HTR-8/SVneo (cell line): ENCODE results near the gene PRR19.
A peak's percentile ranks its signal among the peaks of the same experiment; 100 is the strongest.

ENCODE experiments used
- DNase-seq: peaks from one replicate; pipeline ENCODE4 v3.0.0; 2011; ENCODE audit warnings: low spot score, mixed read lengths; ENCODE audit not compliant: insufficient read length
- FAIRE-seq: peaks from 2 replicates; lab custom pipeline; 2011; peaks lifted over from hg19 to GRCh38; lab: Jason Lieb, UNC

The PRR19 gene

GRCh38 chr19:42281827-42282762 lies 19.8 kb upstream of the PRR19 start:
- FAIRE-seq (peak; percentile 71), DNase-seq (no peak)

- DNase-seq: no peak
- FAIRE-seq: no peak
These were observed 19.1 kb upstream of the PRR19 start for GRCh38 chr19:42282819-42283187.

- FAIRE-seq: peak; percentile 97
- peak; percentile 90 for DNase-seq
These were observed 18.5 kb upstream of the PRR19 start for GRCh38 chr19:42283188-42284065.

GRCh38 chr19:42284066-42284501 lies 17.8 kb upstream of the PRR19 start:
- no peak for DNase-seq
- peak; percentile 68 for FAIRE-seq

GRCh38 chr19:42284591-42285341 lies 17.2 kb upstream of the PRR19 start:
- DNase-seq (no peak), FAIRE-seq (peak; percentile 72)

- FAIRE-seq: no peak
- no peak for DNase-seq
These were observed 16.4 kb upstream of the PRR19 start for GRCh38 chr19:42285541-42285941.

GRCh38 chr19:42285988-42286348 lies 16.0 kb upstream of the PRR19 start:
- FAIRE-seq (no peak), DNase-seq (no peak)

GRCh38 chr19:42286349-42287016 lies 15.4 kb upstream of the PRR19 start:
- DNase-seq (no peak), FAIRE-seq (no peak)

GRCh38 chr19:42287017-42287826 lies 14.7 kb upstream of the PRR19 start:
- no peak for DNase-seq
- no peak for FAIRE-seq

- FAIRE-seq (no peak), DNase-seq (no peak)
These were observed 14.2 kb upstream of the PRR19 start for GRCh38 chr19:42287827-42288107.

GRCh38 chr19:42288387-42288786 lies 13.5 kb upstream of the PRR19 start:
- FAIRE-seq: no peak
- DNase-seq: no peak

- no peak for DNase-seq
- FAIRE-seq: no peak
These were observed 12.9 kb upstream of the PRR19 start for GRCh38 chr19:42288881-42289555.

GRCh38 chr19:42289556-42290041 lies 12.3 kb upstream of the PRR19 start:
- no peak for DNase-seq
- FAIRE-seq: no peak

- no peak for FAIRE-seq
These were observed 11.8 kb upstream of the PRR19 start for GRCh38 chr19:42290136-42290522.

GRCh38 chr19:42290523-42291434 lies 11.2 kb upstream of the PRR19 start:
- FAIRE-seq (no peak), DNase-seq (no peak)

More at GRCh38 chr19:42290136-42290522, 11.8 kb upstream of the PRR19 start:
- no peak for DNase-seq

GRCh38 chr19:42291435-42291810 lies 10.5 kb upstream of the PRR19 start:
- FAIRE-seq (no peak), DNase-seq (no peak)
